Neuronal stem cell (in vitro differentiated cells): Measurements from ENCODE around the gene CEACAM19.

ENCODE experiments used
- DNase-seq: peaks from one replicate; pipeline ENCODE4 v3.0.0-alpha.2; 2013; ENCODE audit warnings: low spot score
- H2AFZ ChIP-seq: one replicate; pipeline ENCODE4 v1.6.1; 2013; ENCODE audit warnings: mild to moderate bottlenecking, low read length, inconsistent platforms
- H2AK5ac ChIP-seq: 2 replicates; pipeline ENCODE4 v1.6.1; 2013; ENCODE audit warnings: low read depth, mild to moderate bottlenecking, inconsistent platforms, low read length, moderate library complexity, mixed read lengths
- H2BK120ac ChIP-seq: 2 replicates; pipeline ENCODE4 v1.6.1; 2013; ENCODE audit warnings: low read depth, mild to moderate bottlenecking, inconsistent platforms, low read length, moderate library complexity, mixed read lengths
- H2BK12ac ChIP-seq: one replicate; pipeline ENCODE4 v1.6.1; 2013; ENCODE audit warnings: low read length, inconsistent platforms
- H2BK15ac ChIP-seq: 2 replicates; pipeline ENCODE4 v1.6.1; 2013; ENCODE audit warnings: mild to moderate bottlenecking, low read length, inconsistent platforms, mixed read lengths
- H2BK5ac ChIP-seq: one replicate; pipeline ENCODE4 v1.6.1; 2013; ENCODE audit warnings: inconsistent platforms, mild to moderate bottlenecking, low read length, moderate library complexity
- H3K14ac ChIP-seq: one replicate; pipeline ENCODE4 v1.6.1; 2013; ENCODE audit warnings: low read length, inconsistent platforms
- H3K18ac ChIP-seq: 2 replicates; pipeline ENCODE4 v1.6.1; 2013; ENCODE audit warnings: low read length, inconsistent platforms
- H3K23ac ChIP-seq: 2 replicates; pipeline ENCODE4 v1.6.1; 2013; ENCODE audit warnings: low read depth, mild to moderate bottlenecking, mixed read lengths, low read length, inconsistent platforms; ENCODE audit not compliant: poor library complexity
- H3K27ac ChIP-seq: replicated peaks from 3 replicates; pipeline ENCODE4 v1.5.1; 2013; ENCODE audit warnings: low read length, inconsistent platforms
- H3K27me3 ChIP-seq, 3 experiments: 2 replicates each; pipeline ENCODE4 v1.6.1; 2013; ENCODE audit warnings: low read length in 3 of 3, mild to moderate bottlenecking in 2 of 3, inconsistent platforms in 1 of 3, low read depth in 1 of 3, mixed read lengths in 1 of 3, moderate library complexity in 1 of 3; ENCODE audit not compliant: control insufficient read depth in 3 of 3, insufficient read depth in 3 of 3
- H3K36me3 ChIP-seq, 2 donors: replicated peaks in 1 of 2; 2 replicates each; pipeline ENCODE4 v1.6.1; 2013; ENCODE audit warnings: low read length in 2 of 2; ENCODE audit not compliant: control insufficient read depth in 2 of 2, insufficient read depth in 2 of 2
- H3K4ac ChIP-seq: 2 replicates; pipeline ENCODE4 v1.6.1; 2013; ENCODE audit warnings: inconsistent platforms, mild to moderate bottlenecking, low read length, moderate library complexity
- H3K4me1 ChIP-seq, 2 donors: 1 replicate in 1 of 2; 2 replicates in 1 of 2; pipeline ENCODE4 v1.6.1; 2013; ENCODE audit warnings: low read length in 2 of 2, low read depth in 1 of 2; ENCODE audit not compliant: control insufficient read depth in 2 of 2, insufficient read depth in 1 of 2
- H3K4me2 ChIP-seq: one replicate; pipeline ENCODE4 v1.6.1; 2013; ENCODE audit warnings: mild to moderate bottlenecking, low read length, inconsistent platforms; ENCODE audit not compliant: insufficient read depth, poor library complexity, severe bottlenecking
- H3K4me3 ChIP-seq, 2 donors: 2 replicates each; pipeline ENCODE4 v1.5.1; 2013; ENCODE audit warnings: low read length in 2 of 2, mild to moderate bottlenecking in 2 of 2, inconsistent platforms in 1 of 2, moderate library complexity in 1 of 2
- H3K79me1 ChIP-seq: one replicate; pipeline ENCODE4 v1.6.1; 2013; ENCODE audit warnings: low read depth, mild to moderate bottlenecking, inconsistent platforms, low read length, moderate library complexity
- H3K9ac ChIP-seq: one replicate; pipeline ENCODE4 v1.6.1; 2013; ENCODE audit warnings: mild to moderate bottlenecking, low read depth, low read length, inconsistent platforms; ENCODE audit not compliant: poor library complexity
- H3K9me3 ChIP-seq, 2 donors: replicated peaks in 1 of 2; 2 replicates each; pipeline versions ENCODE3 to v1.6.1; 2013; ENCODE audit warnings: low read length in 2 of 2, mild to moderate bottlenecking in 2 of 2, inconsistent platforms in 1 of 2, low read depth in 1 of 2, mixed read lengths in 1 of 2, moderate library complexity in 1 of 2; ENCODE audit not compliant: control insufficient read depth in 2 of 2, insufficient read depth in 1 of 2
- H4K8ac ChIP-seq: one replicate; pipeline ENCODE4 v1.6.1; 2013; ENCODE audit warnings: low read depth, mild to moderate bottlenecking, inconsistent platforms, low read length, moderate library complexity
- H4K91ac ChIP-seq: one replicate; pipeline ENCODE4 v1.6.1; 2013; ENCODE audit warnings: low read length, low read depth, mild to moderate bottlenecking, inconsistent platforms; ENCODE audit not compliant: poor library complexity
- WGBS, 2 donors: extraction: QIAGEN DNeasy Blood & Tissue Kit; methylation state at CpG; one replicate each; pipeline ENCODE4 v1.1.7; 2013; ENCODE audit warnings: missing lambda C conversion rate in 2 of 2, mixed read lengths in 1 of 2; ENCODE audit not compliant: insufficient read length in 2 of 2, insufficient replicate concordance in 1 of 2; ENCODE audit errors: extremely low coverage in 2 of 2; 5-methylcytosine and 5-hydroxymethylcytosine counted together

The CEACAM19 gene

DNA sequence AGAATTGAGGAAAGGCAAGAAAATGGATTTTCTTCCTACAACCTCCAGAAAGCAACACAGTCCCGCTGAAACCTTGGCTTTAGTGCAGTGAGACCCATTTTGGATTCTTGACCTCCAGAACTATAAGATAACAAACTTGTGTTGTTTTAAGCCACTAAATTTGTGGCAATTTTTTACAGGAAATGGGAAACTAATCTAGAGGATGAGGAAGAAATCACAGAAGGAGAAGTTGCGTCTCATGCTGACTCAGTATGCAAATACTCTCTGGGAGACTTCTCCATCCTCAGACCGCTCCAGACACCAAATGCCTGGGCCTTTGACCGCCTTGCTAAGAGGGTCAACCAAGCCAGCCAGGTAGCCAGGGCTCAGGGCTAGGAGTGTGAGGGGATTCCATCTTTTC lies 14.6 kb downstream of the CEACAM19 start:
- no peak overlapping the region for H3K14ac ChIP-seq
- no peak overlapping the region for H2AK5ac ChIP-seq
- H2BK120ac ChIP-seq = no peak overlapping the region
- H3K27me3 ChIP-seq = no peaks in the 10 kb centered on the region
- no peak overlapping the region for H3K4ac ChIP-seq
- H2BK15ac ChIP-seq = no peak overlapping the region
- no CpG with 5 or more reads among the region's 4 CpGs for WGBS, 2 donors
- H2BK5ac ChIP-seq = no peak overlapping the region
- H2BK12ac ChIP-seq = no peak overlapping the region
- no peak overlapping the region for H4K8ac ChIP-seq
- H3K18ac ChIP-seq = no peak overlapping the region
- H3K4me3 ChIP-seq = no peak overlapping the region
- H3K79me1 ChIP-seq = no peaks in the 10 kb centered on the region
- H3K27ac ChIP-seq = no peak overlapping the region
- H3K9ac ChIP-seq = no peak overlapping the region
- H4K91ac ChIP-seq = no peak overlapping the region
- no peak overlapping the region for H2AFZ ChIP-seq
- no peak for DNase-seq
- no peak overlapping the region for H3K4me2 ChIP-seq
- H3K36me3 ChIP-seq = no peaks in the 10 kb centered on the region
- H3K23ac ChIP-seq = no peak overlapping the region
- no peaks in the 10 kb centered on the region for H3K4me1 ChIP-seq
- no peaks in the 10 kb centered on the region for H3K9me3 ChIP-seq

DNA sequence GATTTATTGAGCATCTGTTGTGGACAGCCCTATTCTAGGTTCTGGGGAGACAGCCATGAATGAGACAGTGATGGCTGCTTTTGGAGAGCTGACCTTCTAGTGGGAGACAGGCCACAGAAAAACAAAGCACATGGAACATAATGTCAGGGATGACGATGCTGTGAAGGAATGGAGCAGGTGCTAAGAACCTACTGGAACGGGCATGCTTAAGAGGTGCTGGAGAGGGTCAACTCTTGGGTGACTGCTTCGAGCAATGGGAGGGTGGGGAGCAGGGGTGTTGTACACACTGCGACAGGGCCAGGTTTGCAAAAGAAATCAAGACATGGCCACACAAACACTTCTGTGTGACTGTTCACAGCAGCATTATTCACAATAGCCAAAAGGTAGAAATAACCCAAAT lies 15.6 kb downstream of the CEACAM19 start:
- Histone ChIP-seq H3K14ac (no peak overlapping the region), H4K91ac (no peak overlapping the region), H2AK5ac (no peak overlapping the region), H3K4me1 (no peaks in the 10 kb centered on the region), H2BK12ac (no peak overlapping the region), H3K27me3 (no peaks in the 10 kb centered on the region), H3K36me3 (no peaks in the 10 kb centered on the region), H2BK15ac (no peak overlapping the region), H3K27ac (no peak overlapping the region), H3K79me1 (no peaks in the 10 kb centered on the region), H3K18ac (no peak overlapping the region), H3K4ac (no peak overlapping the region), H3K9me3 (no peaks in the 10 kb centered on the region), H2AFZ (no peak overlapping the region), H3K4me2 (no peak overlapping the region), H3K9ac (no peak overlapping the region), H4K8ac (no peak overlapping the region), H2BK5ac (no peak overlapping the region), H3K4me3 (no peak overlapping the region), H2BK120ac (no peak overlapping the region), H3K23ac (no peak overlapping the region)
- WGBS, 2 donors = no CpG with 5 or more reads among the region's 4 CpGs
- DNase-seq = no peak

DNA sequence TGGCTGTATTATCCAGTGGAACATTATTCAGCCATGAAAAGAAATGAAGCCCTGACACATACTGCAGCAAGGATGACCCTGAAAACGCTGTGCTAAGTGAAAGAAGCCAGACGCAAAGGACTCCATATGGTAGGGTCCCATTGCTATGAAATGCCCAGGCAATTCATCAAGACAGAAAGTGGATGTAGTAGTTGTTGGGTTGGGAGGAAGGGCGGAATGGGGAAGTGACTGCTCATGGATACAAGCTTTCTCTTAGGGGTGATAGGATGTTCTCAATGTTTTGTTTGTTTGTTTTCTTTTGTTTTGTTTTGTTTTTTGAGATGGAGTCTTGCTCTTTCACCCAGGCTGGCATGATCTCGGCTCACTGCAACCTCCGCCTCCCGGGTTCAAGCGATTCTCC lies 16.6 kb downstream of the CEACAM19 start:
- DNase-seq = no peak
- no CpG with 5 or more reads among the region's 7 CpGs for WGBS, 2 donors
- Histone ChIP-seq H4K91ac (no peak overlapping the region), H3K27ac (no peak overlapping the region), H3K4me3 (no peak overlapping the region), H3K27me3 (no peaks in the 10 kb centered on the region), H2BK5ac (no peak overlapping the region), H3K79me1 (no peaks in the 10 kb centered on the region), H3K14ac (no peak overlapping the region), H3K23ac (no peak overlapping the region), H2AK5ac (no peak overlapping the region), H4K8ac (no peak overlapping the region), H3K18ac (no peak overlapping the region), H2BK12ac (no peak overlapping the region), H3K4ac (no peak overlapping the region), H2BK120ac (no peak overlapping the region), H3K4me2 (no peak overlapping the region), H2BK15ac (no peak overlapping the region), H3K9me3 (no peaks in the 10 kb centered on the region), H2AFZ (no peak overlapping the region), H3K36me3 (no peaks in the 10 kb centered on the region), H3K9ac (no peak overlapping the region), H3K4me1 (no peaks in the 10 kb centered on the region)

DNA sequence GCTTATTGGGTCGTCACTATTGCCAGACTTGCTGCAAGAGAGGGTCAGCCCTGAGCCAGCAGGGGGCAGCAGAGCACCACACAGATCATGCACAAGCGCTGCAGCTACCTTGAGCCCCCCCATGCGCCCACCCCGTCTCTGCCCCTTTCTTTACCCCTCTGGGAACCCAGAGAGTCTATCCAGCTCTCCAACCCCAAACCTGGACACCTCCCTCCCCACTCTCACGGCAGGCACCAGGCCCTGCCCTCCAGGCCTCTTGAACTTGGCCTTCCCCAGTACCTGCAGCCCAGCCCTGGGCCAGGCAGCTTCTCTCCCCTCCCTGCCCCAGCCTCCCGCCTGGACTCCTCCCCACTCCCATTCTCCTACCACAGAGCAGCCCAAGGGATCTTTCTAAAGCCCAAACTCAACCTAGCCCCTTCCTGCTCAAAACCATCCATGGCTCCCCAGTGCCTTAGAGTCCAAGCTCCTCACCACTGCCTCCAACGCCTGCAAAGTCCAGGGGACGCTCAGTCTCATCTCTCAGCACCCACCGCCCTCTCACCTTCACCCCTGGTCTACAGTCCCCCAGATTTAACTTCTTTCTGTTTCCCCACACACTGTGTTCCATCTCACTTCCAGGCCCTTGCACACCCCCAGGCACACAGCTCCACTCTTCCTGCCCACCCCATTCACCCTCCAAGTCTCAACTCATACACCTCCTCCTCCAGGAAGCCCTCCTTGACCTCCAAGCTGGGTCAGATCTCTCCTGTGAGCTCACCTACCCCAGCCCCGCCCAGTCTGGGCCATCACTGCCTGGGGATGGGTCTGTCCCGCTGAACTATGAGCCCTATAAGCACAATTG lies 18.2 kb downstream of the CEACAM19 start:
- H3K27ac ChIP-seq = no peak overlapping the region
- no peak overlapping the region for H3K23ac ChIP-seq
- H3K4me2 ChIP-seq = no peak overlapping the region
- no peak overlapping the region for H2BK12ac ChIP-seq
- H3K18ac ChIP-seq = peak overlapping the region; percentile 35
- peak overlapping the region; percentile 88 for H2AK5ac ChIP-seq
- H2AFZ ChIP-seq = peak overlapping the region; percentile 41
- no peak overlapping the region for H3K4ac ChIP-seq
- DNase-seq = peak; percentile 75
- no peaks in the 10 kb centered on the region for H3K79me1 ChIP-seq
- no peaks in the 10 kb centered on the region for H3K4me1 ChIP-seq
- H2BK15ac ChIP-seq = peak overlapping the region; percentile 79
- H3K9ac ChIP-seq = peak overlapping the region; percentile 82
- no peak overlapping the region for H3K4me3 ChIP-seq
- no peaks in the 10 kb centered on the region for H3K27me3 ChIP-seq
- no peak overlapping the region for H2BK120ac ChIP-seq
- WGBS, 2 donors = no CpG with 5 or more reads among the region's 11 CpGs
- H3K14ac ChIP-seq = no peak overlapping the region
- H4K8ac ChIP-seq = no peak overlapping the region
- peak overlapping the region; percentile 49 for H2BK5ac ChIP-seq
- H3K9me3 ChIP-seq = no peaks in the 10 kb centered on the region
- no peak overlapping the region for H4K91ac ChIP-seq
- H3K36me3 ChIP-seq = no peaks in the 10 kb centered on the region
